ENCODE data around the gene SYT14.
A peak's percentile ranks its signal among the peaks of the same experiment; 100 is the strongest.
"Not testable (repeated sequence)": the region's sequence is repeated elsewhere in the genome, so short reads cannot be mapped to it uniquely, and the experiment has no call there.

SYT14 gene

GRCh38 chr1:209937996-209938959 lies at the start of gene SYT14:
SYT14 (plus strand) TSS chr1:209938217; CDS start chr1:209938265, 48 bp downstream.
- DNase-seq: peak; percentile 43

- DNase-seq: not testable (repeated sequence)
Observed at GRCh38 chr1:209888291-209889076, 49.5 kb upstream of the SYT14 start.

- no peak for DNase-seq
Observed at GRCh38 chr1:209889077-209889418, 49.0 kb upstream of the SYT14 start.

GRCh38 chr1:209890641-209891330 lies 47.2 kb upstream of the SYT14 start:
- DNase-seq: no peak

GRCh38 chr1:209893751-209894150 lies 44.3 kb upstream of the SYT14 start:
- DNase-seq: no peak

GRCh38 chr1:209895709-209896108 lies 42.3 kb upstream of the SYT14 start:
- no peak for DNase-seq

- DNase-seq: no peak
Observed at GRCh38 chr1:209896346-209896745, 41.7 kb upstream of the SYT14 start.

GRCh38 chr1:209898271-209898670 lies 39.7 kb upstream of the SYT14 start:
- DNase-seq: not testable (repeated sequence)

GRCh38 chr1:209898851-209899250 lies 39.2 kb upstream of the SYT14 start:
- DNase-seq: not testable (repeated sequence)

- no peak for DNase-seq
Observed at GRCh38 chr1:209899948-209900347, 38.1 kb upstream of the SYT14 start.

- DNase-seq: no peak
Observed at GRCh38 chr1:209900734-209901133, 37.3 kb upstream of the SYT14 start.

- DNase-seq: no peak
Observed at GRCh38 chr1:209901211-209901610, 36.8 kb upstream of the SYT14 start.

GRCh38 chr1:209904774-209905173 lies 33.2 kb upstream of the SYT14 start:
- DNase-seq: not testable (repeated sequence)

- DNase-seq: no peak
Observed at GRCh38 chr1:209911746-209912145, 26.3 kb upstream of the SYT14 start.

GRCh38 chr1:209912306-209912705 lies 25.7 kb upstream of the SYT14 start:
- DNase-seq: no peak

- DNase-seq: not testable (repeated sequence)
Observed at GRCh38 chr1:209919637-209920036, 18.4 kb upstream of the SYT14 start.

- DNase-seq: no peak
Observed at GRCh38 chr1:209920844-209921243, 17.2 kb upstream of the SYT14 start.

- no peak for DNase-seq
Observed at GRCh38 chr1:209924390-209924789, 13.6 kb upstream of the SYT14 start.

- peak; percentile 73 for DNase-seq
Observed at GRCh38 chr1:209926045-209926444, 12.0 kb upstream of the SYT14 start.

GRCh38 chr1:209927466-209927865 lies 10.6 kb upstream of the SYT14 start:
- DNase-seq: no peak

- no peak for DNase-seq
Observed at GRCh38 chr1:209929751-209930150, 8.3 kb upstream of the SYT14 start.

GRCh38 chr1:209931141-209931540 lies 6.9 kb upstream of the SYT14 start:
- no peak for DNase-seq

GRCh38 chr1:209936125-209936524 lies 1.9 kb upstream of the SYT14 start:
- no peak for DNase-seq
